Activated B cell treated with CpG ODN at 0.5 μM for 24 hours (primary cell): ENCODE data around the gene DIP2C. TPM values are rescaled to one million over a fixed set of nuclear protein-coding genes. Genes with fewer than 3 reads are reported as not detected.

Source experiments
- ATAC-seq: fragments of 200-7000 bp; cut with Tn5 transposase; one replicate; pipeline ENCODE4 v1.10.0; 2021; ENCODE audit warnings: low read depth, mild to moderate bottlenecking, moderate library complexity
- CTCF ChIA-PET: fragments of 350-600 bp; sonication (Branson Sonifier 250); formaldehyde crosslinking; loops from one replicate; lab custom pipeline; 2021; ENCODE audit warnings: antibody characterized with exemption; lab: Charles Lee
- POLR2A ChIA-PET: fragments of 350-600 bp; sonication (Branson Sonifier 250); formaldehyde crosslinking; loops from one replicate; lab custom pipeline; 2021; ENCODE audit warnings: antibody characterized with exemption; lab: Charles Lee
- DNase-seq: peaks from one replicate; pipeline ENCODE4 v3.0.0; 2022
- H3K27ac Mint-ChIP-seq: one replicate; pipeline ENCODE4 v1.8.0; 2020; ENCODE audit warnings: mixed read lengths
- H3K27me3 Mint-ChIP-seq: one replicate; pipeline ENCODE4 v1.8.0; 2021; ENCODE audit warnings: mixed read lengths
- H3K36me3 Mint-ChIP-seq: one replicate; pipeline ENCODE4 v1.8.0; 2021; ENCODE audit warnings: low read depth, mixed read lengths
- H3K4me1 Mint-ChIP-seq: one replicate; pipeline ENCODE4 v1.8.0; 2021; ENCODE audit warnings: mixed read lengths
- H3K4me3 Mint-ChIP-seq: one replicate; pipeline ENCODE4 v1.8.0; 2020; ENCODE audit warnings: mild to moderate bottlenecking, mixed read lengths
- H3K9me3 Mint-ChIP-seq: one replicate; pipeline ENCODE4 v1.8.0; 2020; ENCODE audit warnings: mixed read lengths
- CTCF ChIP-seq: fragments of 200-600 bp; IDR thresholded peaks from one replicate; pipeline ENCODE4 v1.8.0; 2022; ENCODE audit warnings: antibody characterized with exemption, mild to moderate bottlenecking
- intact Hi-C: fragments of 100-400 bp; cut with micrococcal nuclease; formaldehyde crosslinking; loops from one replicate; pipeline ENCODE4 v1.15.1; 2024
- total RNA-seq: library from RNA; stranded (reverse); gene quantifications from 2 replicates; pipeline ENCODE4 v1.2.3, GENCODE V29; 2022

The DIP2C gene
- total RNA-seq, 1 donor from 2014 or later, result 0.49 TPM

GRCh38 chr10:637771-638195 is 51.7 kb downstream of the DIP2C start:
- no peak for TF ChIP-seq CTCF
- CTCF ChIA-PET, result no interaction called here
- POLR2A ChIA-PET, result no interaction called here

GRCh38 chr10:637221-637620 is 52.2 kb downstream of the DIP2C start:
- H3K4me1 Mint-ChIP-seq, result no peaks in the 10 kb centered on the region
- TF ChIP-seq CTCF, result no peak
- ChIA-PET POLR2A (no interaction called here), CTCF (no interaction called here)
- intact Hi-C loops, result no loop called here
- no peak overlapping the region for H3K4me3 Mint-ChIP-seq
- H3K9me3 Mint-ChIP-seq, result no peaks in the 10 kb centered on the region
- ATAC-seq (no peak), DNase-seq (no peak)
- peaks cover 21% of the 10 kb centered on the region for H3K27me3 Mint-ChIP-seq
- no peaks in the 10 kb centered on the region for H3K36me3 Mint-ChIP-seq
- H3K27ac Mint-ChIP-seq, result no peak overlapping the region

More at GRCh38 chr10:637771-638195, 51.7 kb downstream of the DIP2C start:
- Mint-ChIP-seq H3K4me3 (no peak overlapping the region), H3K27ac (no peak overlapping the region), H3K9me3 (no peaks in the 10 kb centered on the region), H3K27me3 (peaks cover 21% of the 10 kb centered on the region), H3K36me3 (no peaks in the 10 kb centered on the region), H3K4me1 (no peaks in the 10 kb centered on the region)
- no peak for ATAC-seq
- DNase-seq, result no peak
- intact Hi-C loops, result no loop called here

GRCh38 chr10:636769-637168 is 52.7 kb downstream of the DIP2C start:
- H3K4me3 Mint-ChIP-seq, result no peak overlapping the region
- intact Hi-C loops, result no loop called here
- H3K9me3 Mint-ChIP-seq, result no peaks in the 10 kb centered on the region
- H3K27ac Mint-ChIP-seq, result no peak overlapping the region
- no peaks in the 10 kb centered on the region for H3K4me1 Mint-ChIP-seq
- no peak for TF ChIP-seq CTCF
- H3K36me3 Mint-ChIP-seq, result no peaks in the 10 kb centered on the region
- ChIA-PET CTCF (no interaction called here), POLR2A (no interaction called here)
- peaks cover 21% of the 10 kb centered on the region for H3K27me3 Mint-ChIP-seq
- DNase-seq (no peak), ATAC-seq (no peak)

GRCh38 chr10:636016-636730 is 53.3 kb downstream of the DIP2C start:
- no peak for ATAC-seq
- POLR2A ChIA-PET, result no interaction called here
- Mint-ChIP-seq H3K4me1 (no peaks in the 10 kb centered on the region), H3K9me3 (no peaks in the 10 kb centered on the region), H3K36me3 (no peaks in the 10 kb centered on the region), H3K4me3 (no peak overlapping the region), H3K27ac (no peak overlapping the region), H3K27me3 (peaks cover 21% of the 10 kb centered on the region)
- intact Hi-C loops, result no loop called here
- DNase-seq, result no peak
- CTCF ChIA-PET, result no interaction called here
- TF ChIP-seq CTCF, result no peak

GRCh38 chr10:635088-635861 is 54.2 kb downstream of the DIP2C start:
- ChIA-PET POLR2A (no interaction called here), CTCF (no interaction called here)
- Mint-ChIP-seq H3K27me3 (peaks cover 23% of the 10 kb centered on the region), H3K27ac (no peak overlapping the region), H3K9me3 (no peaks in the 10 kb centered on the region), H3K4me3 (no peak overlapping the region), H3K4me1 (no peaks in the 10 kb centered on the region), H3K36me3 (no peaks in the 10 kb centered on the region)
- ATAC-seq (no peak), DNase-seq (no peak)
- TF ChIP-seq CTCF, result no peak
- intact Hi-C loops, result no loop called here
